Measurements from ENCODE around the gene DDX4. TPM values are rescaled to one million over a fixed set of nuclear protein-coding genes. Genes with fewer than 3 reads are reported as not detected.

The DDX4 gene
- total RNA-seq, 1 donor from 2014 or later: not detected

GRCh38 chr5:55850839-55851674 is 113.2 kb downstream of the DDX4 start, which contains the start of gene IL31RA:
TSS of gene IL31RA (plus strand) at chr5:55851357. CDS start at chr5:55851571, 214 bp downstream.
- intact Hi-C loops (cut with micrococcal nuclease): no loop called here
- Histone ChIP-seq H3K9me3 (replicated peaks) (no peaks in the 10 kb centered on the region), H3K27ac (replicated peaks) (no peak within 1 kb of the TSS), H3K27me3 (ENCODE audit: low read depth) (no peaks in the 10 kb centered on the region), H3K4me3 (no peak within 1 kb of the TSS), H3K36me3 (no peaks in the 10 kb centered on the region), H3K4me1 (peaks cover 7% of the 10 kb centered on the region)
- DNase-seq: no peak
- no peak for TF ChIP-seq CTCF (IDR thresholded peaks at IDR 0.05; ENCODE audit: borderline replicate concordance)

- Histone ChIP-seq H3K27me3 (ENCODE audit: low read depth) (no peaks in the 10 kb centered on the region), H3K4me3 (no peak overlapping the region), H3K36me3 (no peaks in the 10 kb centered on the region), H3K4me1 (peaks cover 7% of the 10 kb centered on the region), H3K27ac (replicated peaks) (no peak overlapping the region), H3K9me3 (replicated peaks) (no peaks in the 10 kb centered on the region)
- intact Hi-C loops (cut with micrococcal nuclease): no loop called here
- no peak for TF ChIP-seq CTCF (IDR thresholded peaks at IDR 0.05; ENCODE audit: borderline replicate concordance)
- no peak for DNase-seq
Observed at GRCh38 chr5:55851675-55851979, 113.8 kb downstream of the DDX4 start.

DNA sequence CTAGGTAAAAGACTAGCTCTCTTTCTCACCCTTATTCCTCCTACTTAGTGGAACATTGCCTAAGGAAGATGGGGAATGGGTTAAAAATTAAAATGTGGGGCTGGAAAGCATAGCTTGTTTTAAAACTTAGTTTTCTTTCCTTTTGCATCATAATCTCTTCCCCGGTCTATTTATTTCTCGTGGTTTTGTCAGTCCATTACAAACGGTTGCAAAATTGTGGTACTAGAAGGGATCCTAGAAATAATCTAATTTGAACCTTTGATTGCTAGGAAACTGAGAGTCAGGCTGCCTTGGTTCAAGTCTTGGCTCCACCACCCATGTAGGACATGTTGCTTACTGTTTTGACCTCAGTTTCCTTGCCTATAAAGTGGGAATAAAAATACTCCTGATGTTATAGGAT is 114.6 kb downstream of the DDX4 start:
- no peak overlapping the region for H3K27ac ChIP-seq (replicated peaks)
- DNase-seq: no peak
- H3K36me3 ChIP-seq: no peaks in the 10 kb centered on the region
- peaks cover 7% of the 10 kb centered on the region for H3K4me1 ChIP-seq
- intact Hi-C loops (cut with micrococcal nuclease): no loop called here
- no peaks in the 10 kb centered on the region for H3K9me3 ChIP-seq (replicated peaks)
- no peak for TF ChIP-seq CTCF (IDR thresholded peaks at IDR 0.05; ENCODE audit: borderline replicate concordance)
- no peak overlapping the region for H3K4me3 ChIP-seq
- no peaks in the 10 kb centered on the region for H3K27me3 ChIP-seq (ENCODE audit: low read depth)

GRCh38 chr5:55853041-55853670 is 115.3 kb downstream of the DDX4 start:
- intact Hi-C loops (cut with micrococcal nuclease): no loop called here
- Histone ChIP-seq H3K27me3 (ENCODE audit: low read depth) (no peaks in the 10 kb centered on the region), H3K4me3 (no peak overlapping the region), H3K36me3 (no peaks in the 10 kb centered on the region), H3K27ac (replicated peaks) (no peak overlapping the region), H3K4me1 (peaks cover 7% of the 10 kb centered on the region), H3K9me3 (replicated peaks) (no peaks in the 10 kb centered on the region)
- no peak for DNase-seq
- no peak for TF ChIP-seq CTCF (IDR thresholded peaks at IDR 0.05; ENCODE audit: borderline replicate concordance)

- peaks cover 7% of the 10 kb centered on the region for H3K4me1 ChIP-seq
- H3K27ac ChIP-seq (replicated peaks): no peak overlapping the region
- no peaks in the 10 kb centered on the region for H3K27me3 ChIP-seq (ENCODE audit: low read depth)
- H3K36me3 ChIP-seq: no peaks in the 10 kb centered on the region
- intact Hi-C loops (cut with micrococcal nuclease): no loop called here
- DNase-seq: no peak
- no peaks in the 10 kb centered on the region for H3K9me3 ChIP-seq (replicated peaks)
- TF ChIP-seq CTCF (IDR thresholded peaks at IDR 0.05; ENCODE audit: borderline replicate concordance): no peak
- no peak overlapping the region for H3K4me3 ChIP-seq
Observed at GRCh38 chr5:55853818-55854217, 116.0 kb downstream of the DDX4 start.

Data from left ventricle myocardium inferior (tissue), 1 donor.